Endothelial cell of umbilical vein (primary cell): ENCODE measurements around the gene CPVL. TPM values are rescaled to one million over a fixed set of nuclear protein-coding genes. Genes with fewer than 3 reads are reported as not detected.
A peak's percentile ranks its signal among the peaks of the same experiment; 100 is the strongest.

Source experiments
- BruUV-seq: library from RNA; stranded (reverse); fragments of 400-500 nt; replicated peaks from 2 replicates; lab custom pipeline; 2021; lab: Mats Ljungman, UMichigan
- CTCF ChIA-PET: fragments of 300-600, 350-600 bp; sonication (Branson Sonifier 250); formaldehyde crosslinking; loops from one replicate; lab custom pipeline; 2021; ENCODE audit warnings: antibody characterized with exemption, inconsistent platforms; lab: Charles Lee
- POLR2A ChIA-PET: fragments of 300-600, 350-600 bp; sonication (Branson Sonifier 250); formaldehyde crosslinking; loops from one replicate; lab custom pipeline; 2021; ENCODE audit warnings: antibody characterized with exemption, inconsistent platforms; lab: Charles Lee
- DNase-seq: peaks from one replicate; pipeline ENCODE4 v3.0.0-alpha.2; 2011; ENCODE audit warnings: low read depth, low spot score
- FAIRE-seq: peaks from 2 replicates; lab custom pipeline; 2011; peaks lifted over from hg19 to GRCh38; lab: Jason Lieb, UNC
- H2AFZ ChIP-seq: 2 replicates; pipeline ENCODE4 v1.6.0; 2012; ENCODE audit warnings: low read depth, low read length, control low read depth, inconsistent platforms
- H3K27ac ChIP-seq: 2 replicates; pipeline ENCODE4 v1.5.1; 2011; ENCODE audit warnings: low read depth, mild to moderate bottlenecking, control low read depth, low read length, moderate library complexity; ENCODE audit not compliant: insufficient read depth
- H3K27me3 ChIP-seq, 2 experiments: 2 replicates each; pipeline versions ENCODE4 v1.6.0 to v1.6.1; 2011; ENCODE audit warnings: low read length in 2 of 2, mixed read lengths in 1 of 2; ENCODE audit not compliant: control insufficient read depth in 2 of 2, insufficient read depth in 2 of 2
- H3K36me3 ChIP-seq, 2 experiments: 2 replicates in 1 of 2; 3 replicates in 1 of 2; pipeline ENCODE4 v1.5.1; 2011; ENCODE audit warnings: low read length in 2 of 2, mild to moderate bottlenecking in 1 of 2, moderate library complexity in 1 of 2; ENCODE audit not compliant: control insufficient read depth in 2 of 2, insufficient read depth in 2 of 2; ENCODE audit errors: extremely low read depth in 1 of 2
- H3K4me1 ChIP-seq: 3 replicates; pipeline ENCODE4 v1.5.1; 2011; ENCODE audit warnings: mild to moderate bottlenecking, low read length; ENCODE audit not compliant: control insufficient read depth, insufficient read depth; ENCODE audit errors: extremely low read depth
- H3K4me2 ChIP-seq: 2 replicates; pipeline ENCODE4 v1.6.1; 2011; ENCODE audit warnings: low read length, control low read depth, mixed read lengths; ENCODE audit not compliant: insufficient read depth
- H3K4me3 ChIP-seq, 3 experiments: fragments of 200-600 bp in 1 of 3; sonication (generic), shearing (Covaris generic) in 1 of 3; replicated peaks in 1 of 3; 2 replicates each; pipeline ENCODE4 v1.5.1; 2011 to 2016; ENCODE audit warnings: control low read depth in 3 of 3, low read length in 3 of 3, mild to moderate bottlenecking in 2 of 3, inconsistent platforms in 1 of 3, low read depth in 1 of 3, moderate library complexity in 1 of 3; ENCODE audit not compliant: insufficient read depth in 1 of 3
- H3K79me2 ChIP-seq: 2 replicates; pipeline ENCODE4 v1.6.0; 2012; ENCODE audit warnings: low read length, inconsistent platforms; ENCODE audit not compliant: control insufficient read depth, insufficient read depth
- H3K9ac ChIP-seq: replicated peaks from 2 replicates; pipeline ENCODE3; 2011; ENCODE audit warnings: low read length, control low read depth; ENCODE audit not compliant: insufficient read depth; ENCODE audit errors: extremely low read depth
- H3K9me1 ChIP-seq: replicated peaks from 3 replicates; pipeline ENCODE4 v1.6.0; 2011; ENCODE audit warnings: mild to moderate bottlenecking, low read length; ENCODE audit not compliant: control insufficient read depth, insufficient read depth; ENCODE audit errors: extremely low read depth
- H3K9me3 ChIP-seq: replicated peaks from 2 replicates; pipeline ENCODE4 v1.5.1; 2012; ENCODE audit warnings: low read length, inconsistent platforms; ENCODE audit not compliant: control insufficient read depth, insufficient read depth
- H4K20me1 ChIP-seq: replicated peaks from 2 replicates; pipeline ENCODE3; 2011; ENCODE audit warnings: mild to moderate bottlenecking, low read length; ENCODE audit not compliant: control insufficient read depth, insufficient read depth; ENCODE audit errors: extremely low read depth
- EZH2 ChIP-seq: IDR thresholded peaks from 2 replicates; pipeline ENCODE4 v1.6.1; 2012; ENCODE audit warnings: borderline replicate concordance, low read depth, mild to moderate bottlenecking, moderate library complexity, low read length, inconsistent platforms; ENCODE audit not compliant: severe bottlenecking
- FOS ChIP-seq: IDR thresholded peaks from 2 replicates; pipeline ENCODE4 v1.6.1; 2011; ENCODE audit warnings: mild to moderate bottlenecking, low read length, moderate library complexity, borderline replicate concordance; ENCODE audit not compliant: insufficient read depth
- GATA2 ChIP-seq: IDR thresholded peaks from 2 replicates; pipeline ENCODE4 v1.7.0; 2011; ENCODE audit warnings: low read depth, mild to moderate bottlenecking, moderate library complexity, mixed read lengths, low read length; ENCODE audit not compliant: insufficient read length, insufficient read depth
- JUN ChIP-seq: IDR thresholded peaks from 2 replicates; pipeline ENCODE4 v1.6.1; 2011; ENCODE audit warnings: borderline replicate concordance, low read depth; ENCODE audit not compliant: insufficient read length, insufficient read depth
- MYC ChIP-seq: IDR thresholded peaks from one replicate; pipeline ENCODE4 v1.6.1; 2011; ENCODE audit warnings: mild to moderate bottlenecking, low read depth, low read length
- POLR2A ChIP-seq: IDR thresholded peaks from 2 replicates; pipeline ENCODE4 v1.6.1; 2012; ENCODE audit warnings: low read depth, mild to moderate bottlenecking, control low read depth, low read length
- POLR2AphosphoS5 ChIP-seq: IDR thresholded peaks from 2 replicates; pipeline ENCODE4 v1.6.1; 2012; ENCODE audit warnings: low read depth, mild to moderate bottlenecking, control low read depth, low read length, moderate library complexity; ENCODE audit not compliant: insufficient read depth
- dilution Hi-C: fragments of 300-500 bp; cut with MboI; formaldehyde crosslinking; loops from one replicate; pipeline ENCODE4 v1.15.0; 2019; ENCODE audit warnings: low sequenced_read_pairs; ENCODE audit not compliant: extremely low pct_ligation_motif_present
- intact Hi-C: fragments of 100-400 bp; cut with micrococcal nuclease; formaldehyde crosslinking; loops from one replicate; pipeline ENCODE4 v1.10.0; 2022
- polyA plus RNA-seq, 4 experiments: library from polyadenylated mRNA; depleted of rRNA in 3 of 4; stranded (reverse) in 3 of 4; unstranded in 1 of 4; fragments of >200 nt; gene quantifications; 2 replicates each; pipeline versions ENCODE4 v1.2.1 to v1.2.3, GENCODE V29; 2011 to 2012; ENCODE audit warnings: missing spikeins in 1 of 4
- total RNA-seq: library from RNA; stranded (reverse); gene quantifications from 2 replicates; pipeline ENCODE4 v1.2.3, GENCODE V29; 2021
- TF ChIP-seq, protein P1 (sequence below): IDR thresholded peaks from 2 replicates; pipeline ENCODE4 v1.6.1; 2011; ENCODE audit not compliant: insufficient read depth, insufficient read length
- TF ChIP-seq, protein P2 (sequence below), 2 donors: IDR thresholded peaks; 1 replicate in 1 of 2; 2 replicates in 1 of 2; pipeline ENCODE4 v1.5.1; 2011; ENCODE audit warnings: low read length in 2 of 2, mild to moderate bottlenecking in 2 of 2, moderate library complexity in 2 of 2, control low read depth in 1 of 2, inconsistent platforms in 1 of 2, low read depth in 1 of 2; ENCODE audit not compliant: insufficient read depth in 1 of 2; ENCODE audit errors: extremely low read depth in 1 of 2

CPVL gene
- total and polyA plus RNA-seq, 2 donors (not counting 3 experiments of a cell fraction or from before 2014, with no cell fraction given), result 0.14 TPM; not detected in 1

DNA sequence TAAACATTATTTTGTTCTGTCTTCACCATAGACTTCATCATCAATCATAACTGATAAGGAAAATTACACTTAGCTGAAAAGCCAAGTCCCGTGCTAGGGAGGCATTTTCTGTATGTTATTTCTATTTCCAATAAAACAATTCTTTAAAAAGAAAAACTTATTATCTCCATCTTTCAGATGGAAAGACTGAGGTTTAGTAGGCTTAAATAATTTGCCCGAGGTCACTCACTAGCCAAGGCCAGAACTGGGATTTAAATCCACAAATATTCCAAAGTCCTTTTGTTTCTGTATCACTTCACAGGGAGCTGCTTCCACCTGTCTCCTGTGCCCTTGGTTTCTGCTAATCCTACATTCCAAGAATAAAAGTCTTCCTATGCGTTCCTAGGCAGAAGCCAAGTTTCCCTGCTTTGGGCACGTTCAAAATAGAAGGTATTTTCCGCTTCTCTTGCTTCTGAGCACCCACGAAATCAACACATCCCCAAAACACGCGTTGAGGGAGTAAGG, 732 bp downstream of the CPVL start:
- TF ChIP-seq EZH2, result peak; percentile 19
- TF ChIP-seq JUN, result no peak
- no peak for TF ChIP-seq MYC
- no peaks in the 10 kb centered on the region for H3K4me1 ChIP-seq
- H3K9me3 ChIP-seq, result no peaks in the 10 kb centered on the region
- DNase-seq (no peak), FAIRE-seq (no peak)
- no peaks in the 10 kb centered on the region for H4K20me1 ChIP-seq
- H3K27ac ChIP-seq, result no peak overlapping the region
- H3K4me2 ChIP-seq, result no peak overlapping the region
- dilution Hi-C loops, result no loop called here
- H3K4me3 ChIP-seq, result no peak overlapping the region
- intact Hi-C loops, result no loop called here
- H3K9ac ChIP-seq, result no peak overlapping the region
- H3K9me1 ChIP-seq, result no peaks in the 10 kb centered on the region
- H3K79me2 ChIP-seq, result no peaks in the 10 kb centered on the region
- no TSS peak for BruUV-seq
- CTCF ChIA-PET, result interaction anchor here (2.0 kb wide), 1 partner anchor 263 kb away, joined by 6 read pairs; no protein-coding TSS in a partner anchor
- no peak overlapping the region for H2AFZ ChIP-seq
- no peaks in the 10 kb centered on the region for H3K36me3 ChIP-seq
- POLR2A ChIA-PET, result no interaction called here
- H3K27me3 ChIP-seq, result peaks cover 34 to 39% of the 10 kb centered on the region in 2 experiments

DNA sequence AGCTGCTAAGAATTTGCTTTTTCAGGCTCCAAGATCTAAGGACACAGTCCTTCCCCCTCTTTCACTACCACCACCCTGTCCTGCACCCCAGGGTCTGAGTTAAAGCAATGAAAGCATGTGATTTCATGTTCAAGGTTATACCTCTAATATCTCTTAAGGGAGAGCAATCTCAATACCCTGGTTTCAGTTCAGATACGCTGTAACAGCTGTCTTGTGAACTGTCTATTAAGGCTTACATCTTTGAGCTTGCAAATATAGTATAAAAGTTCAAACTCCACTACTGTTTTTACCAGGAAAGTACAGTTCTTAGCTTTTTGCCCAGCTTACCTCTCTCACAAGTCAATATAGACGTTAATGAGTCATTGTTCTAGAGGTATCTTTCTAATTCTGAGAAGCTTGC, 2.6 kb downstream of the CPVL start:
- FAIRE-seq, result no peak
- BruUV-seq, result no TSS peak

More for the DNA sequence above, 2.6 kb downstream of the CPVL start:
- no peaks in the 10 kb centered on the region for H3K4me1 ChIP-seq
- dilution Hi-C loops, result no loop called here
- DNase-seq, result no peak
- H3K27ac ChIP-seq, result no peak overlapping the region
- intact Hi-C loops, result no loop called here
- no peaks in the 10 kb centered on the region for H3K9me3 ChIP-seq
- H4K20me1 ChIP-seq, result no peaks in the 10 kb centered on the region
- H3K4me3 ChIP-seq, result no peak overlapping the region
- no peaks in the 10 kb centered on the region for H3K36me3 ChIP-seq
- no peak overlapping the region for H3K4me2 ChIP-seq
- TF ChIP-seq EZH2 (no peak), FOS (no peak), MYC (no peak), JUN (no peak), GATA2 (no peak), POLR2AphosphoS5 (no peak), POLR2A (no peak)
- TF ChIP-seq, protein P1, sequence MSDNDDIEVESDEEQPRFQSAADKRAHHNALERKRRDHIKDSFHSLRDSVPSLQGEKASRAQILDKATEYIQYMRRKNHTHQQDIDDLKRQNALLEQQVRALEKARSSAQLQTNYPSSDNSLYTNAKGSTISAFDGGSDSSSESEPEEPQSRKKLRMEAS, result no peak
- TF ChIP-seq, protein P2, sequence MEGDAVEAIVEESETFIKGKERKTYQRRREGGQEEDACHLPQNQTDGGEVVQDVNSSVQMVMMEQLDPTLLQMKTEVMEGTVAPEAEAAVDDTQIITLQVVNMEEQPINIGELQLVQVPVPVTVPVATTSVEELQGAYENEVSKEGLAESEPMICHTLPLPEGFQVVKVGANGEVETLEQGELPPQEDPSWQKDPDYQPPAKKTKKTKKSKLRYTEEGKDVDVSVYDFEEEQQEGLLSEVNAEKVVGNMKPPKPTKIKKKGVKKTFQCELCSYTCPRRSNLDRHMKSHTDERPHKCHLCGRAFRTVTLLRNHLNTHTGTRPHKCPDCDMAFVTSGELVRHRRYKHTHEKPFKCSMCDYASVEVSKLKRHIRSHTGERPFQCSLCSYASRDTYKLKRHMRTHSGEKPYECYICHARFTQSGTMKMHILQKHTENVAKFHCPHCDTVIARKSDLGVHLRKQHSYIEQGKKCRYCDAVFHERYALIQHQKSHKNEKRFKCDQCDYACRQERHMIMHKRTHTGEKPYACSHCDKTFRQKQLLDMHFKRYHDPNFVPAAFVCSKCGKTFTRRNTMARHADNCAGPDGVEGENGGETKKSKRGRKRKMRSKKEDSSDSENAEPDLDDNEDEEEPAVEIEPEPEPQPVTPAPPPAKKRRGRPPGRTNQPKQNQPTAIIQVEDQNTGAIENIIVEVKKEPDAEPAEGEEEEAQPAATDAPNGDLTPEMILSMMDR (IDR thresholded peaks at IDR 0.05; ENCODE audit: extremely low read depth in 1 of 2, insufficient read depth in 1 of 2, low read depth in 1 of 2, low read length in 2 of 2), result no peak
- H3K27me3 ChIP-seq, result peaks cover 32 to 38% of the 10 kb centered on the region in 2 experiments
- H3K79me2 ChIP-seq, result no peaks in the 10 kb centered on the region
- H2AFZ ChIP-seq, result no peak overlapping the region
- H3K9ac ChIP-seq, result no peak overlapping the region
- no peaks in the 10 kb centered on the region for H3K9me1 ChIP-seq
- CTCF ChIA-PET, result interaction anchor here (1.8 kb wide), 1 partner anchor 13 kb away, joined by 7 read pairs; no protein-coding TSS in a partner anchor
- POLR2A ChIA-PET, result no interaction called here
